ENCODE data around the gene RNPEPL1.
"Not testable (repeated sequence)": the region's sequence is repeated elsewhere in the genome, so short reads cannot be mapped to it uniquely, and the experiment has no call there.

The RNPEPL1 gene

GRCh38 chr2:240561325-240561971 lies 6.8 kb upstream of the RNPEPL1 start:
- H3K4me3 Mint-ChIP-seq: peak overlapping the region; percentile 87 to 92 (median 90)
- peak overlapping the region; percentile 90 to 94 (median 93) for H3K27ac Mint-ChIP-seq
- H3K4me1 Mint-ChIP-seq: peaks cover 42% of the 10 kb centered on the region
- H3K36me3 Mint-ChIP-seq (ENCODE audit: low read depth): peaks cover 3% of the 10 kb centered on the region
- peaks cover 4% of the 10 kb centered on the region for H3K27me3 Mint-ChIP-seq (ENCODE audit: low read depth)
- H3K9me3 Mint-ChIP-seq: no peaks in the 10 kb centered on the region
- peak in 1 of 3 experiments; percentile 38 for TF ChIP-seq CTCF (IDR thresholded peaks at IDR 0.05; ENCODE audit: unreplicated experiment in 3 of 3)

GRCh38 chr2:240563231-240563630 lies 5.1 kb upstream of the RNPEPL1 start:
- peak overlapping the region in 1 of 3 experiments; percentile 51 for H3K27ac Mint-ChIP-seq
- H3K27me3 Mint-ChIP-seq (ENCODE audit: low read depth); H3K36me3 Mint-ChIP-seq (ENCODE audit: low read depth); H3K9me3 Mint-ChIP-seq: not testable (repeated sequence)
- H3K4me1 Mint-ChIP-seq: peaks cover 45% of the 10 kb centered on the region
- peak overlapping the region in 1 of 3 experiments; percentile 69 for H3K4me3 Mint-ChIP-seq

- no peak for TF ChIP-seq CTCF (IDR thresholded peaks at IDR 0.05; ENCODE audit: unreplicated experiment in 3 of 3)
These were observed 4.2 kb upstream of the RNPEPL1 start for GRCh38 chr2:240563951-240564560.

GRCh38 chr2:240564561-240565332 lies 3.5 kb upstream of the RNPEPL1 start:
- H3K9me3 Mint-ChIP-seq: no peaks in the 10 kb centered on the region
- H3K27me3 Mint-ChIP-seq (ENCODE audit: low read depth): peaks cover 9% of the 10 kb centered on the region
- H3K4me3 Mint-ChIP-seq: peak overlapping the region; percentile 52 to 68 (median 56)
- peaks cover 3% of the 10 kb centered on the region for H3K36me3 Mint-ChIP-seq (ENCODE audit: low read depth)
- peak overlapping the region in 1 of 3 experiments; percentile 33 for H3K27ac Mint-ChIP-seq
- TF ChIP-seq CTCF (IDR thresholded peaks at IDR 0.05; ENCODE audit: unreplicated experiment in 3 of 3): no peak
- H3K4me1 Mint-ChIP-seq: peaks cover 30% of the 10 kb centered on the region

More at GRCh38 chr2:240563951-240564560, 4.2 kb upstream of the RNPEPL1 start:
- Mint-ChIP-seq H3K36me3 (ENCODE audit: low read depth) (peaks cover 3% of the 10 kb centered on the region), H3K9me3 (no peaks in the 10 kb centered on the region), H3K27ac (peak overlapping the region in 1 of 3 experiments; percentile 51), H3K4me1 (peaks cover 37% of the 10 kb centered on the region), H3K27me3 (ENCODE audit: low read depth) (peaks cover 9% of the 10 kb centered on the region), H3K4me3 (peak overlapping the region; percentile 52 to 69 (median 62))

GRCh38 chr2:240565333-240566202 lies 2.7 kb upstream of the RNPEPL1 start:
- TF ChIP-seq CTCF (IDR thresholded peaks at IDR 0.05; ENCODE audit: unreplicated experiment in 3 of 3): no peak
- Mint-ChIP-seq H3K9me3 (no peaks in the 10 kb centered on the region), H3K4me3 (peak overlapping the region in 1 of 3 experiments; percentile 38), H3K36me3 (ENCODE audit: low read depth) (peaks cover 3% of the 10 kb centered on the region), H3K27ac (no peak overlapping the region), H3K27me3 (ENCODE audit: low read depth) (peaks cover 9% of the 10 kb centered on the region), H3K4me1 (peaks cover 27% of the 10 kb centered on the region)
